GM12878 (cell line): ENCODE measurements around the gene WDR74.

Experiments
- EZH2 ChIP-seq: IDR thresholded peaks from 2 replicates; pipeline ENCODE4 v1.6.1; 2012; ENCODE audit warnings: low read depth, mild to moderate bottlenecking, control low read depth, inconsistent platforms, low read length, borderline replicate concordance; ENCODE audit not compliant: control insufficient read depth
- SRF ChIP-seq, 2 experiments: IDR thresholded peaks; 2 replicates each; pipeline ENCODE4 v1.6.1; 2011; ENCODE audit warnings: low read depth in 2 of 2, low read length in 2 of 2, mild to moderate bottlenecking in 1 of 2, moderate library complexity in 1 of 2
- ZNF384 ChIP-seq: IDR thresholded peaks from 2 replicates; pipeline ENCODE4 v1.6.1; 2012; ENCODE audit warnings: low read depth, mild to moderate bottlenecking, low read length, improper control_type of control experiment, borderline replicate concordance

GRCh38 chr11:62854013-62854824 lies 14.8 kb upstream of the WDR74 start:
- no peak for TF ChIP-seq ZNF384
- no peak for TF ChIP-seq EZH2
- TF ChIP-seq SRF (IDR thresholded peaks at IDR 0.05; ENCODE audit: low read depth in 2 of 2, low read length in 2 of 2) = no peak
